ENCODE results near the gene TRIM41. TPM values are rescaled to one million over a fixed set of nuclear protein-coding genes. Genes with fewer than 3 reads are reported as not detected.

Gene TRIM41
- total and polyA plus RNA-seq, 2 of the 13 experiments (the other 11 are each of a cell fraction or from before 2014, with no cell fraction given): 10.2 to 16.7 TPM

DNA sequence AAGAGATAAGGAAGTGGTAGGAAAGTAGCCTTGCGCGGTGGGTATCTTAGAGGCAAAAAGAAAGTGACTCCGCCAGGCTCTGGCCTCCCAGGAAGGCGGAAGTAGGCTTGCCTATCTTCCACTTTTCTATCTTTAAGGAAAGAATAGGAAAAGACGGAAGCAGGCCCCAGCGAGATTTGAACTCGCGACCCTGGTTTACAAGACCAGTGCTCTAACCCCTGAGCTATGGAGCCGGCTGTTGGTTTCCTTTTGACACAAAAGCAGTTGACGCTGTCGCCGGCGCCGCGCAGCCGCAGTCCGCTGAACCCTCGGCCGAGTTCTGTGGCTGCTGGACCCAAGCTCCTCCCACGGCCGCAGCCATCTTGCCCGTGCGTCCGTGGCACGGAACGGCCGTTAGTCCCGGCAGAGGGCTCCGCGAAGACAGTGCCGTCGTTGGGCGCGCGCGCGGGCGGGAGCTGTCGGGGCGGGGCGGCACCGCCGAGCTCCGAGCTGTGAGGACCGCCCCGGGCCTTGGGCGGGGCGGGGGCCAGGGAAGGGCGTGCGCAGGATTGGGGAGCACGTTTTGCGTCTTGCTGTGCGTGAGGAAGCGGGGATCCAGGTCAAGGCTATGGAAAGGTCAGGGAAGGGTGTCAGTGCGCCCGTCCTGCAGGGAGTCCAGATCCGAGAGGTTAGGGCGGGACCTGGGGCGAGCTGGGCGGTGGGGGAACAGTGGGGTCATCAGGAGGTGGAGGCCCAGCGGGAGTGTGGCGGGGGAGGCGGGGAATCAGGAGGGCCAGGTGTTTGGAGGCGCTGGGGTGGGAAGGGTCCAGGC is 31.4 kb upstream of the TRIM41 start (continued):
- TF ChIP-seq ZNF775 (CRISPR knock-in tag; IDR thresholded peaks at IDR 0.05; ENCODE audit: borderline replicate concordance) (no peak), ZNF431 (CRISPR knock-in tag; IDR thresholded peaks at IDR 0.05; ENCODE audit: borderline replicate concordance, low read depth) (peak; percentile 64), ZNF160 (CRISPR knock-in tag; IDR thresholded peaks at IDR 0.05) (peak; percentile 76), RXRA (CRISPR knock-in tag; IDR thresholded peaks at IDR 0.05) (peak; percentile 11; the same call in 1 of the 2 replicates), FOXJ3 (CRISPR knock-in tag; IDR thresholded peaks at IDR 0.05; ENCODE audit: borderline replicate concordance) (peak; percentile 52; the same call in 1 of the 2 replicates), BCL6 (CRISPR knock-in tag; IDR thresholded peaks at IDR 0.05) (no peak), ZNF343 (CRISPR knock-in tag; IDR thresholded peaks at IDR 0.05) (0 out of 2 replicates have a peak, but pooled peaks have one; percentile 66), GFI1 (CRISPR knock-in tag; IDR thresholded peaks at IDR 0.05; ENCODE audit: borderline replicate concordance) (peak; percentile 65; the same call in 1 of the 2 replicates), MED1 (CRISPR knock-in tag; IDR thresholded peaks at IDR 0.05) (peak; percentile 48), MAFF (IDR thresholded peaks at IDR 0.05; ENCODE audit: low read depth, low read length) (no peak), RBFOX2 (IDR thresholded peaks at IDR 0.05; ENCODE audit: low read depth, low read length) (peak; percentile 92), NBN (conservative IDR thresholded peaks at IDR 0.05) (no peak)
- TF ChIP-seq, protein P1, sequence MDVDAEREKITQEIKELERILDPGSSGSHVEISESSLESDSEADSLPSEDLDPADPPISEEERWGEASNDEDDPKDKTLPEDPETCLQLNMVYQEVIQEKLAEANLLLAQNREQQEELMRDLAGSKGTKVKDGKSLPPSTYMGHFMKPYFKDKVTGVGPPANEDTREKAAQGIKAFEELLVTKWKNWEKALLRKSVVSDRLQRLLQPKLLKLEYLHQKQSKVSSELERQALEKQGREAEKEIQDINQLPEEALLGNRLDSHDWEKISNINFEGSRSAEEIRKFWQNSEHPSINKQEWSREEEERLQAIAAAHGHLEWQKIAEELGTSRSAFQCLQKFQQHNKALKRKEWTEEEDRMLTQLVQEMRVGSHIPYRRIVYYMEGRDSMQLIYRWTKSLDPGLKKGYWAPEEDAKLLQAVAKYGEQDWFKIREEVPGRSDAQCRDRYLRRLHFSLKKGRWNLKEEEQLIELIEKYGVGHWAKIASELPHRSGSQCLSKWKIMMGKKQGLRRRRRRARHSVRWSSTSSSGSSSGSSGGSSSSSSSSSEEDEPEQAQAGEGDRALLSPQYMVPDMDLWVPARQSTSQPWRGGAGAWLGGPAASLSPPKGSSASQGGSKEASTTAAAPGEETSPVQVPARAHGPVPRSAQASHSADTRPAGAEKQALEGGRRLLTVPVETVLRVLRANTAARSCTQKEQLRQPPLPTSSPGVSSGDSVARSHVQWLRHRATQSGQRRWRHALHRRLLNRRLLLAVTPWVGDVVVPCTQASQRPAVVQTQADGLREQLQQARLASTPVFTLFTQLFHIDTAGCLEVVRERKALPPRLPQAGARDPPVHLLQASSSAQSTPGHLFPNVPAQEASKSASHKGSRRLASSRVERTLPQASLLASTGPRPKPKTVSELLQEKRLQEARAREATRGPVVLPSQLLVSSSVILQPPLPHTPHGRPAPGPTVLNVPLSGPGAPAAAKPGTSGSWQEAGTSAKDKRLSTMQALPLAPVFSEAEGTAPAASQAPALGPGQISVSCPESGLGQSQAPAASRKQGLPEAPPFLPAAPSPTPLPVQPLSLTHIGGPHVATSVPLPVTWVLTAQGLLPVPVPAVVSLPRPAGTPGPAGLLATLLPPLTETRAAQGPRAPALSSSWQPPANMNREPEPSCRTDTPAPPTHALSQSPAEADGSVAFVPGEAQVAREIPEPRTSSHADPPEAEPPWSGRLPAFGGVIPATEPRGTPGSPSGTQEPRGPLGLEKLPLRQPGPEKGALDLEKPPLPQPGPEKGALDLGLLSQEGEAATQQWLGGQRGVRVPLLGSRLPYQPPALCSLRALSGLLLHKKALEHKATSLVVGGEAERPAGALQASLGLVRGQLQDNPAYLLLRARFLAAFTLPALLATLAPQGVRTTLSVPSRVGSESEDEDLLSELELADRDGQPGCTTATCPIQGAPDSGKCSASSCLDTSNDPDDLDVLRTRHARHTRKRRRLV (CRISPR knock-in tag; IDR thresholded peaks at IDR 0.05): no peak
- TF ChIP-seq, protein P2, sequence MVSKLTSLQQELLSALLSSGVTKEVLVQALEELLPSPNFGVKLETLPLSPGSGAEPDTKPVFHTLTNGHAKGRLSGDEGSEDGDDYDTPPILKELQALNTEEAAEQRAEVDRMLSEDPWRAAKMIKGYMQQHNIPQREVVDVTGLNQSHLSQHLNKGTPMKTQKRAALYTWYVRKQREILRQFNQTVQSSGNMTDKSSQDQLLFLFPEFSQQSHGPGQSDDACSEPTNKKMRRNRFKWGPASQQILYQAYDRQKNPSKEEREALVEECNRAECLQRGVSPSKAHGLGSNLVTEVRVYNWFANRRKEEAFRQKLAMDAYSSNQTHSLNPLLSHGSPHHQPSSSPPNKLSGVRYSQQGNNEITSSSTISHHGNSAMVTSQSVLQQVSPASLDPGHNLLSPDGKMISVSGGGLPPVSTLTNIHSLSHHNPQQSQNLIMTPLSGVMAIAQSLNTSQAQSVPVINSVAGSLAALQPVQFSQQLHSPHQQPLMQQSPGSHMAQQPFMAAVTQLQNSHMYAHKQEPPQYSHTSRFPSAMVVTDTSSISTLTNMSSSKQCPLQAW (CRISPR knock-in tag; IDR thresholded peaks at IDR 0.05): peak; percentile 29; the same call in 1 of the 2 replicates
- TF ChIP-seq, protein P3, sequence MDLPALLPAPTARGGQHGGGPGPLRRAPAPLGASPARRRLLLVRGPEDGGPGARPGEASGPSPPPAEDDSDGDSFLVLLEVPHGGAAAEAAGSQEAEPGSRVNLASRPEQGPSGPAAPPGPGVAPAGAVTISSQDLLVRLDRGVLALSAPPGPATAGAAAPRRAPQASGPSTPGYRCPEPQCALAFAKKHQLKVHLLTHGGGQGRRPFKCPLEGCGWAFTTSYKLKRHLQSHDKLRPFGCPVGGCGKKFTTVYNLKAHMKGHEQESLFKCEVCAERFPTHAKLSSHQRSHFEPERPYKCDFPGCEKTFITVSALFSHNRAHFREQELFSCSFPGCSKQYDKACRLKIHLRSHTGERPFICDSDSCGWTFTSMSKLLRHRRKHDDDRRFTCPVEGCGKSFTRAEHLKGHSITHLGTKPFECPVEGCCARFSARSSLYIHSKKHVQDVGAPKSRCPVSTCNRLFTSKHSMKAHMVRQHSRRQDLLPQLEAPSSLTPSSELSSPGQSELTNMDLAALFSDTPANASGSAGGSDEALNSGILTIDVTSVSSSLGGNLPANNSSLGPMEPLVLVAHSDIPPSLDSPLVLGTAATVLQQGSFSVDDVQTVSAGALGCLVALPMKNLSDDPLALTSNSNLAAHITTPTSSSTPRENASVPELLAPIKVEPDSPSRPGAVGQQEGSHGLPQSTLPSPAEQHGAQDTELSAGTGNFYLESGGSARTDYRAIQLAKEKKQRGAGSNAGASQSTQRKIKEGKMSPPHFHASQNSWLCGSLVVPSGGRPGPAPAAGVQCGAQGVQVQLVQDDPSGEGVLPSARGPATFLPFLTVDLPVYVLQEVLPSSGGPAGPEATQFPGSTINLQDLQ (CRISPR knock-in tag; IDR thresholded peaks at IDR 0.05): peak; percentile 67; the same call in 1 of the 2 replicates
- TF ChIP-seq, protein P4, sequence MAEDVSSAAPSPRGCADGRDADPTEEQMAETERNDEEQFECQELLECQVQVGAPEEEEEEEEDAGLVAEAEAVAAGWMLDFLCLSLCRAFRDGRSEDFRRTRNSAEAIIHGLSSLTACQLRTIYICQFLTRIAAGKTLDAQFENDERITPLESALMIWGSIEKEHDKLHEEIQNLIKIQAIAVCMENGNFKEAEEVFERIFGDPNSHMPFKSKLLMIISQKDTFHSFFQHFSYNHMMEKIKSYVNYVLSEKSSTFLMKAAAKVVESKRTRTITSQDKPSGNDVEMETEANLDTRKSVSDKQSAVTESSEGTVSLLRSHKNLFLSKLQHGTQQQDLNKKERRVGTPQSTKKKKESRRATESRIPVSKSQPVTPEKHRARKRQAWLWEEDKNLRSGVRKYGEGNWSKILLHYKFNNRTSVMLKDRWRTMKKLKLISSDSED (CRISPR knock-in tag; IDR thresholded peaks at IDR 0.05): no peak
- TF ChIP-seq, protein P5, sequence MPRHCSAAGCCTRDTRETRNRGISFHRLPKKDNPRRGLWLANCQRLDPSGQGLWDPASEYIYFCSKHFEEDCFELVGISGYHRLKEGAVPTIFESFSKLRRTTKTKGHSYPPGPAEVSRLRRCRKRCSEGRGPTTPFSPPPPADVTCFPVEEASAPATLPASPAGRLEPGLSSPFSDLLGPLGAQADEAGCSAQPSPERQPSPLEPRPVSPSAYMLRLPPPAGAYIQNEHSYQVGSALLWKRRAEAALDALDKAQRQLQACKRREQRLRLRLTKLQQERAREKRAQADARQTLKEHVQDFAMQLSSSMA (CRISPR knock-in tag; IDR thresholded peaks at IDR 0.05): no peak
